Brain microvascular endothelial cell (primary cell): ENCODE results near the gene TRIM34.
"Not testable (repeated sequence)": the region's sequence is repeated elsewhere in the genome, so short reads cannot be mapped to it uniquely, and the experiment has no call there.

Experiments
- DNase-seq: peaks from one replicate; pipeline ENCODE4 v3.0.0-alpha.2; 2020
- H3K27ac ChIP-seq: fragments of 250-450 bp; sonication (Bioruptor Pico); 2 replicates; pipeline ENCODE4 v1.5.1; 2020; ENCODE audit warnings: mild to moderate bottlenecking, moderate library complexity
- H3K27me3 ChIP-seq: fragments of 250-450 bp; sonication (Bioruptor Pico); replicated peaks from 2 replicates; pipeline ENCODE4 v1.5.1; 2020; ENCODE audit warnings: mild to moderate bottlenecking
- H3K36me3 ChIP-seq: fragments of 250-450 bp; sonication (Bioruptor Pico); replicated peaks from 2 replicates; pipeline ENCODE4 v1.5.1; 2020; ENCODE audit warnings: mild to moderate bottlenecking
- H3K4me3 ChIP-seq: 2 replicates; pipeline ENCODE4 v1.5.1; 2011; ENCODE audit warnings: low read depth, mild to moderate bottlenecking, control low read depth, low read length, moderate library complexity
- CTCF ChIP-seq: IDR thresholded peaks from 2 replicates; pipeline ENCODE4 v1.5.1; 2011; ENCODE audit warnings: low read depth, mild to moderate bottlenecking, moderate library complexity, low read length, control low read depth, inconsistent platforms; ENCODE audit errors: missing control alignments
- in situ Hi-C: cut with HindIII; loops from 2 replicates; pipeline ENCODE4 v1.10.0; 2017; ENCODE audit warnings: low sequenced_read_pairs, low pct_ligation_motif_present

Gene TRIM34

DNA sequence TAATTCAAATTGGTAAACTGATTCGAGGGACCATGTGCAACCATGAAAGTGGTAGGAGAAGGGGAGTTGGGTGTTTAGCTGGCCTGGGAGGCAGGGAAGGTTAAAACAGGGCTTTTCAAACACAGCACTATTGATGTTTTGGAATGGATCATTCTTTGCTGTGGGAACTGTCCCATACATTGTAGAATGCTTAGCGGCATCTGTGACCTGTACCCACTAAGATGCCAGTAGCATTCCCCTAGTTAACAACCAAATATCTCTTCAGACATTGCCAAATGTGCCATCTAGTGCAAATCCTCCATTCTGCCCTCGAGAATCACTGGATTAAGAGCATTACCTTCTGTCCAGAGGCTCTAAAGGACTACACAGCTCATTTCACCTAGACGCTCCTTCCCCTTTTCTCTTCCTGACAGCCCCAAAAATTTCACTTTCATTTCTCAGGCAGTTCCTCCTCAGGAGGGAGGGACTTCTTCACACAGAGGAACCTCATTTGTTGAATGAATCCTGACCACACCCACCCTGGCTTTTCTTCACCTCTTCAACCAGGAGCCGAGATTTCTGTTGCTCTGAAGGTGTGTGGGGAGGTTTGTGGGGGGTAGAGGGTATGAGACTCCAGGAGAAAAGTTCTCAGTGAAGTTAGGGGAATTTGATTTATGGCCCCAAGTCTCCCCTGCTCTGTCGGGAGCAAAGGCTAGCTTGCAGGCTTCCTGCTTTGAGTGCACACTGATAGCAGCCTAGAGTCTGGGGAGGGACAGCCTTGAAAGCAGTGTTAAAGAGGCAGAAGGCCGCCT lies at the start of gene TRIM34:
Gene TRIM34, plus strand, starts transcription at position 513 of the 791 bp plus-strand sequence. CDS start 7,331 bp downstream, outside the sequence.
- Histone ChIP-seq H3K27me3 (no peaks in the 10 kb centered on the region), H3K4me3 (peak within 1 kb of the TSS; percentile 65), H3K36me3 (no peaks in the 10 kb centered on the region), H3K27ac (peak within 1 kb of the TSS; percentile 58)
- DNase-seq: peak; percentile 74
- in situ Hi-C loops: no loop called here
- TF ChIP-seq CTCF: no peak

GRCh38 chr11:5575152-5575551 lies 49.6 kb upstream of the TRIM34 start:
- no peak for DNase-seq
- in situ Hi-C loops: loop anchor here (25.0 kb wide), 1 partner anchor 112 kb away; the partner anchor contains the start of genes TRIM22 and TRIM5

GRCh38 chr11:5577101-5577500 lies 47.7 kb upstream of the TRIM34 start:
- no peaks in the 10 kb centered on the region for H3K36me3 ChIP-seq
- TF ChIP-seq CTCF: no peak
- H3K4me3 ChIP-seq: no peak overlapping the region
- H3K27me3 ChIP-seq: no peaks in the 10 kb centered on the region
- in situ Hi-C loops: loop anchor here (25.0 kb wide), 1 partner anchor 110 kb away; the partner anchor contains the start of genes TRIM22 and TRIM5
- DNase-seq: no peak
- H3K27ac ChIP-seq: no peak overlapping the region

More at GRCh38 chr11:5575152-5575551, 49.6 kb upstream of the TRIM34 start:
- Histone ChIP-seq H3K27ac (no peak overlapping the region), H3K36me3 (no peaks in the 10 kb centered on the region), H3K4me3 (no peak overlapping the region), H3K27me3 (no peaks in the 10 kb centered on the region)
- no peak for TF ChIP-seq CTCF

- no peak for TF ChIP-seq CTCF
- no peaks in the 10 kb centered on the region for H3K27me3 ChIP-seq
- no peak for DNase-seq
- no peaks in the 10 kb centered on the region for H3K36me3 ChIP-seq
- H3K4me3 ChIP-seq: no peak within 1 kb of the TSS
- no peak within 1 kb of the TSS for H3K27ac ChIP-seq
- in situ Hi-C loops: loop anchor here (25.0 kb wide), 1 partner anchor 107 kb away; the partner anchor contains the start of genes TRIM22 and TRIM5
These were observed 44.2 kb upstream of the TRIM34 start, which contains the start of gene OR52B6 for GRCh38 chr11:5580577-5580976. Gene OR52B6 (plus strand): TSS chr11:5580877. CDS start chr11:5580877, 0 bp downstream.

- H3K27me3 ChIP-seq: no peaks in the 10 kb centered on the region
- in situ Hi-C loops: loop anchor here (25.0 kb wide), 1 partner anchor 106 kb away; the partner anchor contains the start of genes TRIM22 and TRIM5
- H3K27ac ChIP-seq: no peak overlapping the region
- no peak for TF ChIP-seq CTCF
- H3K36me3 ChIP-seq: no peaks in the 10 kb centered on the region
- no peak overlapping the region for H3K4me3 ChIP-seq
- DNase-seq: no peak
These were observed 43.8 kb upstream of the TRIM34 start for GRCh38 chr11:5581014-5581413.

DNA sequence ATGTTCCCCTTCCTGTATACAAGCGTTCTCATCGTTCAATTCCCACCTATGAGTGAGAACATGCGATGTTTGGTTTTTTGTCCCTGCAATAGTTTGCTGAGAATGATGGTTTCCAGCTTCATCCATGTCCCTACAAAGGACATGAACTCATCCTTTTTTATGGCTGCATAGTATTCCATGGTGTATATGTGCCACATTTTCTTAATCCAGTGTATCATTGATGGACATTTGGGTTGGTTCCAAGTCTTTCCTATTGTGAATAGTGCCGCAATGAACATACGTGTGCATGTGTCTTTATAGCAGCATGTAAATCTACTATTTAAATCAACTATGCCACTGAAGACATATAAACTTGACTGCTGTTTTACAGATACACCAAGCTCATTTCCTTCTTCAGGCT lies 40.3 kb upstream of the TRIM34 start:
- H3K36me3 ChIP-seq, H3K27ac ChIP-seq, H3K27me3 ChIP-seq, H3K4me3 ChIP-seq, DNase-seq: not testable (repeated sequence)
- in situ Hi-C loops: loop anchor here (25.0 kb wide), 1 partner anchor 103 kb away; the partner anchor contains the start of genes TRIM22 and TRIM5

GRCh38 chr11:5589906-5590305 lies 34.9 kb upstream of the TRIM34 start:
- not testable (repeated sequence) for H3K27ac ChIP-seq, H3K27me3 ChIP-seq, DNase-seq, H3K4me3 ChIP-seq, H3K36me3 ChIP-seq
- in situ Hi-C loops: loop anchor here (25.0 kb wide), 1 partner anchor 97 kb away; the partner anchor contains the start of genes TRIM22 and TRIM5
